AG10803 (cell line): ENCODE results near the gene ZNF18.
"Not testable (repeated sequence)": the region's sequence is repeated elsewhere in the genome, so short reads cannot be mapped to it uniquely, and the experiment has no call there.

Source experiments
- DNase-seq: peaks from one replicate; pipeline ENCODE4 v3.0.0; 2010; ENCODE audit warnings: low read depth
- H3K4me3 ChIP-seq: 2 replicates; pipeline ENCODE4 v1.5.1; 2011; ENCODE audit warnings: mild to moderate bottlenecking, low read length, control low read depth
- TF ChIP-seq, protein P1 (sequence below): conservative IDR thresholded peaks from 2 replicates; pipeline ENCODE4 v1.5.1; 2011; ENCODE audit warnings: mild to moderate bottlenecking, low read length, control low read depth, inconsistent platforms

Gene ZNF18

DNA sequence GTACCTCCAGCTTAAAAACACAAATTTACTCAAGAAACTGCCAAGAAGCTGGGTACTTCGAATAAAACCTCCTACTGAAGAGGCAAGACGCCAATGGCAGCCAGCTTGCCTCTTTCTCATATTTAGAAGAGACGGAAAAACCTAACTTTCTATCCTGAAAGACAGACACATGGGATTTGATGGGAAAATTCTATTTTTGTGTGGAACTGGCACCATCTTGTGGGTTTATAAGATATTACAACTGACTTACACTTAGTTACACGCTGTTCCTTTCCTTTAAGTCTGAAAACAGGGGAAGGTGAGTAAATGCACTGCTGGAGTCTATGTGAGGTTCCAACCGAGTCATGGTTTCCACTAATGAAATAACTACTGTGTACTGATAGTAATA is 10.3 kb downstream of the ZNF18 start:
- DNase-seq, result peak; percentile 53
- TF ChIP-seq, protein P1, sequence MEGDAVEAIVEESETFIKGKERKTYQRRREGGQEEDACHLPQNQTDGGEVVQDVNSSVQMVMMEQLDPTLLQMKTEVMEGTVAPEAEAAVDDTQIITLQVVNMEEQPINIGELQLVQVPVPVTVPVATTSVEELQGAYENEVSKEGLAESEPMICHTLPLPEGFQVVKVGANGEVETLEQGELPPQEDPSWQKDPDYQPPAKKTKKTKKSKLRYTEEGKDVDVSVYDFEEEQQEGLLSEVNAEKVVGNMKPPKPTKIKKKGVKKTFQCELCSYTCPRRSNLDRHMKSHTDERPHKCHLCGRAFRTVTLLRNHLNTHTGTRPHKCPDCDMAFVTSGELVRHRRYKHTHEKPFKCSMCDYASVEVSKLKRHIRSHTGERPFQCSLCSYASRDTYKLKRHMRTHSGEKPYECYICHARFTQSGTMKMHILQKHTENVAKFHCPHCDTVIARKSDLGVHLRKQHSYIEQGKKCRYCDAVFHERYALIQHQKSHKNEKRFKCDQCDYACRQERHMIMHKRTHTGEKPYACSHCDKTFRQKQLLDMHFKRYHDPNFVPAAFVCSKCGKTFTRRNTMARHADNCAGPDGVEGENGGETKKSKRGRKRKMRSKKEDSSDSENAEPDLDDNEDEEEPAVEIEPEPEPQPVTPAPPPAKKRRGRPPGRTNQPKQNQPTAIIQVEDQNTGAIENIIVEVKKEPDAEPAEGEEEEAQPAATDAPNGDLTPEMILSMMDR, result peak; percentile 70
- H3K4me3 ChIP-seq, result no peak overlapping the region

DNA sequence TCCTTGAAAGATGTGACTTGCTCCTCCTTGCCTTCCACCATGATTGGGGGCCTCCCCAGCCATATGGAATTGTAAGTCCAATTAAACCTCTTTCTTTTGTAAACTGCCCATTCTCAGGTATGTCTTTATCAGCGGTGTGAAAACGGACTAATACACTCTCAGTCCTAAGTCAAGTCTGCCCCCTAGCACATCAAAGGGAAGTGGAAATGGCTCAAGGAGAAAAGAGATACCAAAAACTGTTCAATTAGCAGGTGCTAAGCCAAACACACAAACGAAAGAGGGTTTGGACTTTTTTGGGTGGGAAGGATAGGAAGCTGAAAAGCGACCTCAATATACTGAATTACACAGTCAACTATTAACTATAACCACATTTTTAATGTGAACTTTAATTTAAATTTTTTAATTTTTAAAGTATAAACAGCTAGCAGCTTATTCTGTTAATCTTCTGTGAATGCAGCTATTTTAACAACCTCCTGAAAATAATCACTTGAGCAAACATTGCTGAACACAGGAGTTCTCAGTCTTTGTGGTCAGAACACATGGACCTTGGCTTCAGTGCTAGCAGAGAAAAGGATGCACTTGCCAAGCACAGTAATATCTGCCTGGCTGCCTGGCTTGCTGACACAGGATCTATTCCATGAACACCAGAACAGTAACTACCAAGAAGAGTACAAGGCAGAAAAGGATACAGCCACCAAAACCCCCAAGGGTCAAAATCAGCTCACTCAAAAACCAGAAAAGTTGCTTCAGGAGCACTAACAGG is 10.9 kb downstream of the ZNF18 start:
- peak; percentile 65 for DNase-seq
- no peak overlapping the region for H3K4me3 ChIP-seq
- TF ChIP-seq, protein P1, result no peak

DNA sequence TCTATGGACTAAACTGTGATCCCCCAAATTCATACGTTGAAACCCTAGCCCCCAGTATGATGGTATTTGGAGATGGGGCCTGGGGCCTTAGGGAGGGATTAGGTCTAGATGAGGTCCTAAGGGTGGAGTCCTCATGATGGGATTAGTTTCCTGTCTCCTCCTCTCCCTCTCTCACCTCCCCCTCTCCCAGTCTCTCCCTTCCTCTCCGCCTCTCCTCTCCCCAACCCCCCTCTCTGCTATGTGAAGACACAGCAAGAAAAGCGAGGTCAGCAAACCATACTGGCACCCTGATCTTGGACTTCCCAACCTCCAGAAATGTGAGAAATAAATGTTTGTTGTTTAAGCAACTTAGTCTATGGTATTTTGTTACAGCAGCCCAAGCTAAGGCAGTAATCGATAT is 15.4 kb downstream of the ZNF18 start:
- TF ChIP-seq, protein P1, result no peak
- DNase-seq, result no peak
- no peak overlapping the region for H3K4me3 ChIP-seq

DNA sequence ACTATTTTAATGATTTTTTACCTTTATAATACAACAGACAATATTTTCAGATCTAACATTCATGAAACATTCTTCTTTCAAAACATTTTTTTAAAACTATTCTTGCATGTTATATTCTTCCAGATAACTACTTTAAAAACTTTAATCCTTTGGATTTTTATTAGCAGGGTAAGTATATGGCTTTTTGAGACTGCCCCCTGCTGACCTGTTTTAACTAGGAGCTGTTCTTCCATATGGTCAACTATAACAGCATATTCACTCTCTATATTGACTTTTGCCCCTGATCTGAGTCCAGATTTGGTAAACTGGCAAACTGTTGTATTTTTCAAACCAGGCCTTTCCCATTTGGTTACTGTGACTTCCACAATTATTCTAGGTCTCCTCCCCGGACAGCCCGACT is 16.5 kb downstream of the ZNF18 start:
- TF ChIP-seq, protein P1, result peak; percentile 35
- no peak overlapping the region for H3K4me3 ChIP-seq
- no peak for DNase-seq

DNA sequence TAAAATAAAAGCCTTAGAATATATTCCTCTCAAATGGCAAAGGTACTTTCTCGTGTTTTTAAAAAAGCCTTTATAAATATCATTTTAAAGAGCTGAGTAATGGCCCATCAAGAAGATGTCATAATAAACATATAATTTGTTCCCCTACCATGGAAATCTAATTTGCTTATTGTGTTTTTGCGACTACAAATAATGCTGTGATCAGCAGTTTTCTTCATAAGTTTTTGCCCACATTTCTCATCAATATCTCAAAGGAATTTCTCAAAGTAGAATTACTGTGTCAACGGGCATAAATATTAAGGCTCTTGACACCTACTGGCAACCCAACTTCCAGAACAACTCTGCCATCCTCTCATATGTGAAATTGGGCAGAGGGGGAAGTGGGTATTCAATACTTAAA is 17.5 kb downstream of the ZNF18 start:
- H3K4me3 ChIP-seq, result no peak overlapping the region
- DNase-seq, result no peak
- TF ChIP-seq, protein P1, result no peak

DNA sequence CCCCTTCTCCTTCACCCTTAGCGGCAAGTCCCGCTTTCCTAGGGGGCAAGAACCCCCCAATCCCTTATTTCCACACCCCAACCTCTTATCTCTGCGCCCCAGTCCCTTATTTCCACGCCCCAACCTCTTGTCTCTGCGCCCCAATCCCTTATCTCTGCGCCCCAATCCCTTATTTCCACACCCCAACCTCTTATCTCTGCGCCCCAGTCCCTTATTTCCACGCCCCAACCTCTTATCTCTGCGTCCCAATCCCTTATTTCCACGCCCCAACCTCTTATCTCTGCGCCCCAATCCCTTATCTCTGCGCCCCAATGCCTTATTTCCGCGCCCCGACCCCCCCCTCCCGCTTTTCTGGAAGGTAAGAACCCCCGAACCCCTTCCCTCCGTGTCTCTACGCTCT is 24.5 kb downstream of the ZNF18 start:
- H3K4me3 ChIP-seq, DNase-seq: not testable (repeated sequence)

DNA sequence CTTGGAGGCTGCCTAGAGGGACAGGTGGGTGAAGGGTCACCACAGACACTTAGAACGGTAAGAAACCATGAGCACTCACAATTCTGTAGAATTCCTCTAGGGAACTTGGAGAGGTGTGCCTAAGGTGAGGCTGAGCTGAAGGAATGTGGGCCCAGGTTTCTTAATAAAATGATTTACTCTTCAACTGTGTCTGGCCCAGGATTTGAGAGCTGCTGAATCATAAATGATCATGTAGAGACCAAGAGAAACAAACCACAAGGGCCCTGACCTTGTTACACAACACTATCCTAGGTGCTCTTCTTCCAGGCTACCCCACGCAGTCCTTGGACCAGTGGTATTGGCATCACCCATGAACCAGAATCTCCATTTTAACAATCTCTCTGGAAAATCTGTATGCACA is 27.7 kb downstream of the ZNF18 start:
- no peak overlapping the region for H3K4me3 ChIP-seq
- DNase-seq, result no peak
- TF ChIP-seq, protein P1, result no peak

DNA sequence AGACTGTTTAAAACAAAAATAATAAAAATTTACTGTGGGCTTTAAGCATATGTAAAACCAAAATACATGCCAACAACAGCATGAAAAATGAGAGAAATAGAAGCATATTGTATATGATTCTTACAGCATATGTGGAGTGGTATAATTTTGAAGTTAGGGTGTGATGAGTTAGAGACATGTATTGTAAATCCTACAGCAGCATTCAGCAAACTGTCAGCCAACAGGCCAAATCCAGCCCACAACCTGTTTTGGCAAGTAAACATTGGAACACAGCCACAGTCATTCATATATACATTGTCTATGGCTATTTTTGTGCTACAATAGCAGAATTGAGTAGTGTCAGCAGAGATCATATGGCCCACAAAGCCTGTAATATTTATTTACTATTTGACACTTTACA is 42.3 kb downstream of the ZNF18 start:
- TF ChIP-seq, protein P1, result no peak
- no peak for DNase-seq
- no peak overlapping the region for H3K4me3 ChIP-seq
